NCI-H226 (cell line): ENCODE data around the gene HARBI1.

Experiments
- DNase-seq: peaks from one replicate; pipeline ENCODE4 v3.0.0-alpha.2; 2015

Gene HARBI1

DNA sequence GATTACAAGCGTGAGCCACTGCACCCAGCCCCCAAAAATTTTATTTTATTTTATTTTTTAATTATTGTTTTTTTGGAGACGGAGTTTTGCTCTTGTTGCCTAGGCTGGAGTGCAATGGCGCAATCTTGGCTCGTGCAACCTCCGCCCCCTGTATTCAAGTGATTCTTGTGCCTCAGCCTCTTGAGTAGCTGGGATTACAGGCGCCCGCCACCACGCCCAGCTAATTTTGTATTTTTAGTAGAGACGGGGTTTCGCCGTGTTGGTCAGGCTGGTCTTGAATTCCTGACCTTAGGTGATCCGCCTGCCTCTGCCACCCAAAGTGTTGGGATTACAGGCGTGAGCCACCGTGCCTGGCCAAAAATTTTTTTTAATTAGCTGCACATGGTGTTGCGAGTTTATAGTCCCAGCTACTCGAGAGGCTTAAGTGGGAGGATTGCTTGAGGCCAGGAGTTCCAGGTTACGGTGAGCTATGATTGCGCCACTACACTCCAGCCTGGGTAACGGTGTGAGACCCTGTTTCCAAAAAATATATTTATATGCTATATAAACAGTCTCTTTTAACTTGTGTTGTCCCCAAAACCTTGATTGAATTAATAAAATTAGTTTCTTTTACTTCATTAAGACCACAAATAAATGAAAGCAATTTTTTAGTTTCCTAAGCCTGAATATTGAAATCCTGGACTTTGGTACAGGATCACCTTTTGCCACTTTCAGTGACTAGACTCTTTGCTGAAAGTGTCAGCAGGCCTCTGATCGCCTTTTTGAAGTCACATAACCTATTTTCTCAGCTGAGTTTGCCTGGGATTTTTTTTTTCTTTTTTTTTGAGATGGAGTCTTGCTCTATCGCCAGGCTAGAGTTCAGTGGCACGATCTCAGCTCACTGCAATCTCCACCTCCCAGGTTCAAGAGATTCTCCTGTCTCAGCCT lies 16.5 kb upstream of the HARBI1 start:
- no peak for DNase-seq

DNA sequence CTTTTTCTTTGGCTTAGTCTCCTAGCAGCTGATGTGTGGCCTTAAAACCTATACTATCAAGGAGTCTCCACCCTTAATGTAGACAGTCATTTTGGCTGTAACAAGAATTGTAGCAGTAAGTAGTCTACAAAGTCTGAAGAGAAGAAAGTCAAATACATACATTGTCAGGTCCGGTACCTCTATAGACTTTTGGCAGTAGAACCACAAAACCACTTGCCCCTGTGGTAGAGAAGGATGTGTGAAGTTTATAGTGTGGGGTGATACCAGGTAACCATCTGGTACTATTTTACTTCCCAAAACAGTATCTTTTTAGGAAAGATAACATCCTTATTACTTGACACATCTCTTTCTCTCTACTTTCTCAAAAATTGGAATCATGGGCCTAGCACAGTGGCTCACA lies 15.5 kb upstream of the HARBI1 start:
- DNase-seq: no peak

DNA sequence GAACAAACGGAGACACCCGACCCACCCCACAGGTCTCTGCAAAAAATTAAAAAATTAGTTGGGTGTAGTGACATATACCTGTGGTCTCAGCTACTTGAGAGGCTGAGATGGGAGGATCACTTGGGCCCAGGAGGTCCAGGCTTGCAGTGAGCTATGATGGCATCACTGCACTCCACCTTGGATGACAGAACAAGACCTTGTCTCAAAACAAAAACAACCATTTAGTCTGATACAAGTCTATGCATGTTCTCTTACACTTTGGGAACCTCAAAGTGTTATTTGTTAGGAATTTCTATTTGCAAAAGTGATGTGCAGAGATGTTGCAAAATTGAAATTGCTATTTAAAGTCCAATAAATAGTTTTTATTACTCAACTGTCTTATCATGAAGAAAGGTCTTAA lies 14.6 kb upstream of the HARBI1 start:
- no peak for DNase-seq

DNA sequence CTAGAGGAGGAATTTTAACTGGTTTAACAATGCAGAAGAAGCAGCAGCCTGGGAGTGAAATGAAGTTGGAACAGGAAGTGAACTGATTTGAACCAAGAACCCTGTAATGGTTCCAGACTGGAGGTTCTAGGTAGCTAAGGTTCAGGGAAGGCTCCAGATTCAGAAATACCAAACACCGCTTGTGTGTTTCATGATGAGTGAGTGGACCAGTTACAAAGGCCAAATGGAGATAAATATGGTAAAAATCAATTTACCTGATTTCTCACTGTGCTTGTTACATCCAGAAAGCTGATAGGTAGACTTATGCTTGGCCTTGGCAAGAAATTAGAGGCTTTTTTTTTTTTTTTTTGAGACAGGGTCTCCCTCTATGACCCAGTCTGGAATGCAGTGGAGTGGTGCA lies 13.2 kb upstream of the HARBI1 start:
- no peak for DNase-seq

DNA sequence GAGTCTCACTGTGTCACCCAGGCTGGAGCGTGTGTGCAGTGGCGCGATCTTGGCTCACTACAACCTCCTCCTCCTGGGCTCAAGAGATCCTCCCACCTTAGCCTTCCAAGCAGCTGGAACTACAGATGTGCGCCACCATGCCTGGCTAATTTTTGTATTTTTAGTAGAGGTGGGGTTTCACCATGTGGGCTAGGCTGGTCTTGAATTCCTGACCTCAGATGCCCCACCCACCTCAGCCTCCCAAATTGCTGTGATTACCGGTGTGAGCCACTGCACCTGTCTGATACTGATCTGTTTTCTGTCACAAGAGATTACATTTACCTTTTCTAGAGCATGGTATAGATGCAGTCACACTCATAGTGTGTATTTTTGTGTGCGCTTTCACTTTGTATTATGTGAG lies 11.9 kb upstream of the HARBI1 start:
- DNase-seq: no peak

DNA sequence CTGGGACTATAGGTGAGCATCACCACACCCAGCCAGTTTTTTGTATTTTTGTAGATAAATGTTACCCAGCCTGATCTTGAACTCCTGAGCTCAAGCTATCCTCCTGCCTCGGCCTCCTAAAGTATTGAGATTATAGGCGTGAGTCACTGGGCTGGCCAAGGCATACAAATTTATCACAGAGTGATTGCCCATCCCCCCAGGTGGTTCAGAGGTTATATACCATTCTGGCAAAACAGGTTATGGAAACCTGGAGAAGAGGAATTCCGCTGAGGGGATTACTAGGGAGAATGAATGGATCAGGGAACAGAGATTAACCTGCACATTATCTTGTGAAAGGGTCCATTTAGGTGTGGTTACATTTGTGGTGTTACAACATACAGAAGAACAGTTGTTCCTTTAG lies 8.4 kb upstream of the HARBI1 start:
- no peak for DNase-seq

DNA sequence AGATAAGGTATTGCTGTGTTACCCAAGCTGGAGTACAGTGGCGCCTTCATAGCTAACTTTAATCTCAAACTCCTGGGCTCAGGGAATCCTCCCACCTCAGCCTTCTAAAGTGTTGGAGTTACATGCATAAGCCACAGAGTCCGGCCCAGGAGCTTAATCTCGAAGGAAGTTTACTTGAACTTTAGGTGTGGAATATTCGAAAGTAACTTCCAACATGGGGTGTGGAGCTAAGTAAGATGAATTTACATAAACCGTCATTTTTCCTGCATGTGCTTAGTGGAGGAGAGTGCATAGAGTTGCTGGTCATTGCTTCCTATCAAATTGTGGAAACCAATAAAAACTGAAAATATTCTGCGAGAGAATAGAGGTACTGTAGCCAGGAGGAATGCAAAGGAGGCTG lies 1.8 kb upstream of the HARBI1 start:
- DNase-seq: no peak

DNA sequence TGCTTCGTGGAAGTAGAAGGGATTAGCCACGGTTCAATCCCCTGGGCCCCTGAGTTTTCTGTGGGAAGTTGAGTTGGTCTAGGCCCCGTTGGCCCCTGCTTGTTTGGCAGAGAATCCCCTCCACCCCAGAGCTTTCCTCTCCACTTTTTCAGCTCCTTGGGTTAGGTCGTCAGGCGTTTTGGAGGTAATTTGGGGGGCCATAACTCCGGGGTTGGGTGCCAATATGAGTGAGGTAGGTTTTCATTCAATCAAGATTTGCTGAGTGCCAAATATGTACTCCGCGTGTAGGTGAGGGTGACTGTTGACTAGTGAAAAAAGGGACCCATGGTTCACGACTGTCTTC lies 916 bp upstream of the HARBI1 start:
- DNase-seq: no peak

DNA sequence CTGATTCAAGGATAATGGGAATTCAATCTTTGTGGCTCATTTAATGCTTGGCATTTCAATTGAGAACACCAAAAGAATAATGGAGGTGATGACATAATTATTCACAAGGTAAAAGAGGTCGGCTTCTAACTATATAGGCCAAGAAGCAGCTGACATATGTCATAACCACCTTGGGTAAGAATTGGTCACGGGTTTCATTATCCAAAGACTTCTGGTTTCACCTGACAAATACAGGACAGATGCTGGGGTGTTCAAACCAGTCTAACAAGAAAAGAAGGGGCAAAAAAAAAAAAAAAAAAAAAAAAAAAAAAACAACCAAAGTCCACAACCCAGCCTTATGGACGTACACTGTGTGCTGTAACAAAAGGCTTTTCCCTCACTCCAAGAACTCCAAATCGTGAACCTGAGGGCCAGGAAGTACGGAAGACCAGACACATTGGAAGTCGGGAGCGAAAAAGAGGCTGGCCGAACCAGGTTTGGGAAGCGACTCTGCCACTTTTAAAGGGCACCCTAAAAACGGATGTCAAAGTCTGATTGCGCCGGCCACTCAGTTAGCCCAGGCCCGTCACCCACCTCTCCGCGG lies 385 bp downstream of the HARBI1 start:
- DNase-seq: no peak

DNA sequence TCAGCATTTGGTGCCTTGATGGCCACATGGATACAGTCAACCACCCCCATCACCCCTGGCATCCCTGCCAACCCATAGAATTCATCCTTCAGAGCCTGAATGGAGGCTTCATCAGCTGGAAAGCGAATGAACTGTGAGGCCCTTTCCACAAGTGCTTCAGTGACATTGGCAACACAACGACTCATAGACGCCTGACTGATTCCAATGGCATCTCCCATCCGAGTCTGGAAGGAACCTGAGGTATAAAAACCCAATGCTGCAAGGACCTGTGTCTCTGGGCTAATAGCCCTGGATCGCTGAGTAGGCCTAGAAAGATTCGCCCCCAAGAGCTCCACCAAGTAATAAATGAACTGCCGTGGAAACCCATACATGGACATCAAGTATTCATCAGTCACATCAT lies 1.3 kb downstream of the HARBI1 start:
- no peak for DNase-seq

DNA sequence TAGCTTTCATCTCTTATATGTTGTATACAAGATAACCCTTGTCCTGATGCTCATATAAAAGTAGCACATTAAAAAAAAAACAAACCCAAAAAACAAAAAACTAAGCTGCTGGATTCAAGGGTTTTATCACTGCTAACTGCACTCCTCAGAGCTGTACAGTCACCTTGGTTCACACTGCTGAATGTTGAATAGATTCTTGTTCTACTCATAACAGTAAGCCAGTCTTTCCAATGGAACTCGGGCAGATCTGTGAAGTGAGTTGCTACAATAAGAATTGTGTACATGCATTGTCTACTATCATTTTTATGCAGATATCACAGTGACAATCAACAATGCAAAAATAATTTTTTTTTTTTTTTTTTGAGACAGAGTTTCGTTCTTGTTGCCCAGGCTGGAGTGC lies 4.7 kb downstream of the HARBI1 start:
- no peak for DNase-seq

DNA sequence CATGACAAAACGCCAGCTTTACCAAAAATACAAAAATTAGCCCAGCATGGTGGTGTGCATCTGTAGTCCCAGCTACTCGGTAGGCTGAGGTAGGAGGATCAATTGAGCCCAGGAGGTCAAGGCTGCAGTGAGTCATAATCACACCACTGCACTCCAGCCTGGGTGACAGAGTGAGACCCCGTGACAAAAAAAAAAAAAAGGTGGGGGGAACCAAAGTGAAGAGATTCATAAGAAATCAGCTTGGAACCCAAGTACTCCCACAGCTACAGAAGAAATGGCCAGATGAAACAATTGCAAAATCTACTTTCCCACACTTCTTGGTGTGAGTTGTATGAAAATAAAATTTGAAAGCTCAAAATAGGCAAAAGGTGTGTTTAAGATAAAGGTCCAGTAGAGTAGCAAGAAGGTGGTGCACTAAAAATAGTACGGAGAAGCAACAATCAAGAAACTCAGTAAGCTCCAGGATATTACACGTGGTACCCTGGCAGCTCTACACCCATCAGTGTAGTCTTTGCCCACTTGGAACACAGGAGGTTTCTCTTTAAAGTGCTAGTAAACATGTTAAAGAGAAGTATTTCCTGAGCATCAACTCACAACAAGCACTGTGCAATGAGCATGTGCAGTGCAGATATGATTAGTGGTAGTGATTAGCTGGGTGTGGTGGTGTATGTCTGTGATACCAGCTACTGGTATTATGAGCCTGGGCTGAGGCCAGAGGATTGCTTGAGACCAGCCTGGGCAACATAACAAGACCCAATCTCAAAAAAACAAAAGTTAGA lies 5.3 kb downstream of the HARBI1 start:
- no peak for DNase-seq

DNA sequence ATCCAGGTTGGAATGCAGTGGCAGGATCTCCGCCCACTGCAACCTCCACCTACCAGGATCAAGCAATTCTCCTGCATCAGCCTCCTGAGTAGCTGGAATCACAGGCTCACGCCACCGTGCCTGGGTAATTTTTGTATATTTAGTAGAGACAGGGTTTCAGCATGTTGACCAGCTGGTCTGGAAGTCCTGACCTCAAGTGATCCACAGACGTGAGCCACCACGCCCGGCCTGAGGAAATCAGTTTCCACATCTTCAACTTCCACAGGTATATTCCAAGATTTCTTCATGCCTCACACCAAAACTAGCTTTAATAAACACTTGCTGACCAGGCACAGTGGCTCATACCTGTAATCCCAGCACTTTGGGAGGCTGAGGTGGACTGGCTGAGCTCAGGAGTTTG lies 7.6 kb downstream of the HARBI1 start:
- no peak for DNase-seq

DNA sequence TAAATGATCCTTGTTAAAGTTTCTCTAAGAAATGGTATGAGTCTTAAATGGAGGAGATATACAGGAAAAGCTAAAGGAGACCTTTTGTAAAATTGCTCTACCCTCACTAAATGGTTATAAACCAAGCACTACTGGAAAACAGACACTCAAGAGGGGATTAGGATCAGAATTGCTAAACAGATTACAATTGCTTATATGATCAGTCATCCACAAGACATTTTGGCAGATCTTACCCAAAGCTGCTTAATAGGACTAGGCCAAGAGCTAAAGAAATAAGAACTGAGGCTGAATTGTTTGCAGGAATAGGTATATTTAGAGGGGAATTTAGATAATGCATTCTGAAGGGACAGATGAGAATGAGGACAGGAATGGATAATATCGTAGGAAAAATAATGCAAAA lies 9.5 kb downstream of the HARBI1 start:
- no peak for DNase-seq

DNA sequence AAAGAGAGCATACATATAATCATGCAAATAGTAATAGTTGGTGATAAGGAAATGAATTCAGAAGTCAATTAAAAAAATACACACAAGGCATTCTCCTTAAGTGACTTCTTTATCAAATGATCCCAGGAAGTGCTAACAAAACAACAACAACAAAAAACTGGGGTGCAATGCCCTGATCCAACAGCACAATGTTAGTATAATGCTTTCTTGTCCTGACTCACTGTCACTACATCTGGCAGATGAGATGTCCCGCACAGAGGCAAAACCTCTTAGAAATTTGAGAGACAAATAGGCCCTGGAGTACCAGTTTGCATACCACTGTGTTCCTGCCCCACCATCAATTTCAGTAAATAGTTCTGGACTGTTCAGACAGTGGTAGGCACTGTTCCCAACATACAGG lies 12.2 kb downstream of the HARBI1 start:
- no peak for DNase-seq

DNA sequence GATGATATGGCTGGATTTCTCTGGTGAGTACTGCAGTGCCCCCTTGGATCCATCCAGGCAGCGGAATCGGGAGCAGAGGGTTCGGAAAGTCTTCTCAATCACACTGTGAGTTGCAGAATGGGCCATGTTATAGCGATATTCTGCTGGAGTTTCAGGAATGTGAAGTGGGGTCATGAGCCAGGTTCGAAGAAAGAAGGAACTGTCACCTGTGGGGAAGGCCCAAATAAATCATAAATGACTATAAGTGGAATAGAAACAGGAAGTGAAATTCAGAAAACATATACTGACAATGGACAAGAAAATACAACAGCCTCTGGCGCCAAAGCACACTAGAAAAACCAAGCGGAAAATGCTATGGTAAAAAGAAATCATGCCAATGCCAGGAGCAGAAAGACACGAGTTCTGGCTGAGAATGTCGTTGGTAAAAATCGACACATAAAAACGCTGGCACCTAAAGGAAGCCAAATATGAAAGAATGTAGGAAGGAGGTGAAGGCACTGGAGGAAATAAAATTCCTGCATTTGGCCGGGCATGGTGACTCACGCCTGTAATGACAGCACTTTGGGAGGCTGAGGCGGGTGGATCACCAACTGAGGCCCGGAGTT lies 13.2 kb downstream of the HARBI1 start:
- no peak for DNase-seq

DNA sequence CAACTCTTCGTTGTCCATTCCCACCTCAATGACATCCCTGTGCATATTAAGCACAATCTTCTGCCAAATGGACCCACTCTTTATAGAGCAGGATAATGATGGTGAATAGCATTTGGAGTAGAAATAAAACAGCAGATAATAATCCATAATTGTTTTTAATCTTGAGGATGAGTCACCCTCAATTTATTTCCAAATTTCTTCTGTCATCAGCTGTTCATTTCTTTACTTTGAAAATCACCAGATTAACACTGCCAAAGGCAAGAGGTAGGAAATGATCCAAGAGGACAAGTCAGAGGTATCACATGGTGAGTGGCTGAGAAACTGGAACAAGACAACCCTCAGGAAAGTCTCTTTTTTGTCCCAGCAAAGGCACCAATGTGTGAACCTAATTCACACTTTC lies 15.9 kb downstream of the HARBI1 start:
- DNase-seq: no peak

DNA sequence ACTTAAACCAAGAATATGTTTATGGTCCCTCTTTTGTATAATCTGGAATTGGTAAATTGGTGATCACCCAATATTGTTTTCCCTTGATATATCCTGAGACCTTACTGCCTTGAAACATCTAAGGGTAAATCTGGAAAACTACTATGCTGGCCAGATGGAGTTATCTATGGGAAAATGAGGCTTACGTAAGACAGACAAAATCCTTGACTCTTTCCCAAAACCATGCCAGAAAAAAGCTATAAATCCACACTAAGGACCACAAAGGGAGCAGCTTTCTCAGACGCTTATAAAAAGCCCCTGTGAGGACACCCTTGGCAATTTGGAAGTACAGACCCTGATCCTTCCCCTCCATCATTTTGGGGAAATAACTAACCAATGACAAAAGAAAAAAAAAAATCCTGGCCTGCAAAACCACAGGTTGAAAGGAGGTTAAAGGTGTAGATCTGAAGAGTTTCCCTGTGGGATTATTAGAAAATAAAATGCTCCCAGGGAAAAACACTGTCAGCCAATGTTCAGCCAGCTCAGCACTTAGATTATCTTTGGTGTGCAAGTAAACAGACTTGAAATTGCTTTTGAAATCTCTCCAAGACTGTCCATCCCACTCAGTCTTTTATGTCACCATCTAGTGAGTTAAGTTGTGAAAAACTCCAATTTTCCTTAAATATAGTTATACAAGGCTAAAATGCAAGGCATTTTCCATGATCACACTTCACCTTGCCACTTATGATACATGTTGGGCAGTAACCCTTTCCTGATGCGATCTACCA lies 16.6 kb downstream of the HARBI1 start:
- no peak for DNase-seq

DNA sequence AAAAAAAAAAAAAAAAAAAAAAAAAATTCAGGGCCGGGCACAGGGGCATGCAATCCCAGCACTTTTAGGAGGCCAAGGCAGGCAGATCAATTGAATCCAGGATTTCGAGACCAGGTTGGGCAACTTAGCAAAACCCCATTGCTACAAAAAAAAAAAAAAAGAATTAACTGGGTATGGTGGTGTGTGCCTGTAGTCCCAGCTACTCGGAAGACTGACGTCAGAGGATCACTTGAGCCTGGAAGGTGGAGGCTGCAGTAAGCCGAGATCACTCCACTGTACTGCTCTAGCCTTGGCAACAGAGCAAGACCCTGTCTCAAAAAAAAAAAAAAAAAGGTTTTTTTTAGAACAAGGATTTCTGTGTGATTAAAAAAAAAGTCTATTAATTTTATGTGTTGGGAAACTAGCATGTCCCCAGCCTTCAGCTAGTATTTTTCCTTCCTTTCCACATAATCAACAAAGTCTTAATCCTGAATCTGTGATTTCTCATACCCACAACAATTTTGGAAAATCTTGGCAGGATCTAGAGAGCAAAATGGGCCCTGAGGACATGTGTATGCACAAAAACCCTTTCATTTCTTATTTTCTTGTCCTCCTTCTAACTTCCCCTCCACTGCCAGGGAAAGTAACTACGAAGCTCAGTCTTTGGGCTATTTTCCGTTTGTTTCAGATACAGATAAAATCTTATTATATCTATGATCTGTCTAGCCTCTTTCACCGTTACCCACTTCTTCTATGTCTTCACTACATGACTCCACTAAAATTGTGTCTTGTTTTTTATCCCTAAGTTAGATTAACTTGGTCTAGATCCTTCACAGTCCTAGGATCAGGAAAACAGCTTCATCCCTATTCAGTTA lies 17.5 kb downstream of the HARBI1 start:
- no peak for DNase-seq

DNA sequence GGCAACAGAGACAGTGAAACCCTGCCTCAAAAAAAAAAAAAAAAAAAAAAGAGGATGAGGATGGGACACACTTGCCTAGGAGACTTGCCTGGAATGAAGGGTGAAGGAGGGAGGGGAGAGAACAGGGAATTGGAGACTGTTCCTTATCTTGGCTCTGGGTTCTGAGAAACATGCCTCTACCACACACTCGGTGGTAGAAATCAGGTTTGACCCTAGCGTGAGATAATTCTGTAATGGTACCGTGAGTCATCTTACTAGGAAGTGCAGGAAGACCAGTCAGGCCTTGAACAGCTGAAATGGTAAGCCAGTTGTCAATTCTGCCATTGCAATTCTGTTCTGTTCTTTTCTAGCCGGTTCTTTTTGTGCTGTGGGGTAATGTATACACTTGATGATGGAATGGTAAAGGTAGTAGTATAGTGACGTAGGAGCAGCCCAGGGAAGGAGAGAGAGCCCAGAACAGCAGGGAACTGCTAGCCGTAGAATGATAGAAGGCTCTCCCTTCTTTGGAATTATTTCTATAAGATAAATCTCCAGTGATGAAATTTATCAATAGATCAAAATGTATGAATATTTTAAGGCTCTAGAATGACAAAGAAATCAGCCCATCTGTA lies 19.3 kb downstream of the HARBI1 start:
- peak; percentile 83 for DNase-seq

DNA sequence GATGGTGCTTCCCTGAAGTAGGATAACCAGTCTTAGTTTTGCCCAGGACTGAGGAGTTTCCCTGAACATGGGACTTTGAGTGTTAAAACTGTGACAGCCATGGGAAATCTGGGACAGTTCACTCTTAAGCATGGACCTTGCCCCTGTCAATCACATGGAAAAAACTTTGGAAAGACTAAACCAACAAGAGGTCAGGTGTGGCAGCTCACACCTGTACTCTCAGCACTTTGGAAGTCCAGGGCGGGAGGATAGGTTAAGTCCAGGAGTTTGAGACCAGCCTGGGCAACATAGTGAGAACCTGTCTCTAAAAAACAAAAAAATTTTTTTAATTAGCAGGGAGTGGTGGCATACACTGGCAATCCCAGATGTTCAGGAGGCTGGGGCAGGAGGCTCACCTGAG lies 19.9 kb downstream of the HARBI1 start:
- DNase-seq: no peak
